HPDE6-E6E7 (cell line): ENCODE measurements around the gene PRDM16.

ENCODE experiments used
- DNase-seq: peaks from one replicate; pipeline ENCODE4 v3.0.0; 2011; ENCODE audit warnings: missing footprints; ENCODE audit errors: extremely low spot score

PRDM16 gene

GRCh38 chr1:3461238-3461933 lies 392.4 kb downstream of the PRDM16 start:
- DNase-seq = no peak

DNA sequence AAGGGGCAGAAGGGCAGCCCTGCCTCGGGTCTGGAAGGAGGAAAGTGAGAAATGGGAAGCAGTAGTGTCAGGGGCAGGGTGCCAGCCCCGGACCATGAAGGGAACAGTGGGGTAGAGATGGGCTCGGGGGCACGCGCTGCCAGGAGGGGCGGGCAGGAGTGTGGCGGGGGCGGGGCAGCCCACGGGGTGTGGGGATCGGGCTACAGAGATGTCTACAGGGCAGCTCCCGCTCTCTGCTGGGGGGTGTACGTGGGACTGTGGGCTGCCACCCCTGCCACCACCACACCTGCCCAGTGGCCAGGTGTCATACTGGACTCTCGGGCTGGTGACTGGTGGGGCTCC lies 392.9 kb downstream of the PRDM16 start:
- DNase-seq = no peak

DNA sequence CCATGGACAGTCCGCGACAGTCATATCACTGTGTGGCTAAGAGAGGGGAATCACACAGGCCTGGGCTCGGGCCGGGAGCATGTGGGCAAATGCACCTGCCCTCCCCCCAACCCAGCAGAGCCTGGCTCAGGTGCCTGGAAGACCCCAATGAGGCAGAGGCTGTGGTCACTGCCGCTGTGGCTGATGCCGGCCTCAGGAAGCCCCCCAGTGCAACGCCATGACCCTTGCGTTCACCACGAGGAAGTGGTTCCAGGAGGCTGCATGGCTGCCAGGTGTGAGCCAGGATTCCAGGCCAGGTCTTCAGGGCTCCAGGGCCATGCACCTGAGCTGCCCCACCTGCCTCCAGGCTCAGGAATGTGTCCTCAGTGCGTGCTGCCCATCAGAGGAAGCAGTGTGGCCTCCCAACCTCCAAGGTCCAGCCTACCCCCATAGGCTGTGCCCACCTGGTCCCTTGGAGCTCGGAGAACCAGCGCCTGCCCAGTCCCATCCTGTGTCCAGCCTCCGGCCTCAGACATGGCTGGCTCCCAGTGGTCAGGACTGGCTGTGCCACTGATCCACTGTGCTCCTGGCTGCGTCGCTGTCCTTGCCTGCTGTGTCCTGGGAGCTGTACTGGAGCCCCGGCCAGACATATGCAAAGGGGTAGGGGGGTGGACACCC lies 393.5 kb downstream of the PRDM16 start:
- DNase-seq = no peak

GRCh38 chr1:3463013-3463385 lies 394.0 kb downstream of the PRDM16 start:
- no peak for DNase-seq

DNA sequence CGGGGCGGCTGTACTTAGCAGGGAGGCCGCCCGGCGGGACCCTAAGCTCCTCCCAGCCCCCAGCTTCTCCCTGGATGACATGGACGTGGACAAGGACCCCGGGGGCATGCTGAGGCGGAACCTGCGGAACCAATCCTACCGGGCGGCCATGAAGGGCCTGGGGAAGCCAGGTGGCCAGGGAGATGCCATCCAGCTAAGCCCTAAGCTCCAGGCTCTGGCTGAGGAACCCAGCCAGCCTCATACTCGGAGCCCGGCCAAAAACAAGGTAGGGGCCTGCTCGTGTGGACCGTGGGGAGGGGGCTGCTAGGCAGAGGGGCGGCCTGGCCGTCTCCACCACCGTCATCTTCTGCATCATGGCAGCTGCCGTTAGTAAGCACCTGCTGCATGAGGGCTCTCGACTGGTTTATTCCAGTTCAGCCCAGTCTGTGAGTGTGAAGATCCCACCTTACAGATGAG lies 394.4 kb downstream of the PRDM16 start:
- DNase-seq = no peak

- no peak for DNase-seq
Observed at GRCh38 chr1:3463891-3464648, 395.1 kb downstream of the PRDM16 start.

DNA sequence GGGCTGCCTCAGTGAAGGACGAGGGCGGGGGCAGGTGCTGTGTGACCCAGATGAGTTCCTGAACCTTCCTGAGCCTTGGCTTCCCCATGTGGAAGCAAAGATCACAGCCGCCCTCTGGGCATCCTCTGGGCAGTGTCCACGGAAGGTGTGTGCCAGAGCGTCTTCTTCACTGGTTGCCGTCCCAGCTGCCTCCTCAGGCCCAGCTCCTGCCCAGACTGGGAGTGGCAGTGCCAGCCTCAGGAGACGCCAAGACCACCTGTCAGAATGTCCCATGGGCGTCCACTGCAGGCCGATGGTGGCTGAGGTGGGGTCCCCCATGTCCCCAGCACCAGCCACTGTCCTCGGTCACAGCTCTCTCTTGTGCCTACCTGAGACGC lies 395.6 kb downstream of the PRDM16 start:
- no peak for DNase-seq

DNA sequence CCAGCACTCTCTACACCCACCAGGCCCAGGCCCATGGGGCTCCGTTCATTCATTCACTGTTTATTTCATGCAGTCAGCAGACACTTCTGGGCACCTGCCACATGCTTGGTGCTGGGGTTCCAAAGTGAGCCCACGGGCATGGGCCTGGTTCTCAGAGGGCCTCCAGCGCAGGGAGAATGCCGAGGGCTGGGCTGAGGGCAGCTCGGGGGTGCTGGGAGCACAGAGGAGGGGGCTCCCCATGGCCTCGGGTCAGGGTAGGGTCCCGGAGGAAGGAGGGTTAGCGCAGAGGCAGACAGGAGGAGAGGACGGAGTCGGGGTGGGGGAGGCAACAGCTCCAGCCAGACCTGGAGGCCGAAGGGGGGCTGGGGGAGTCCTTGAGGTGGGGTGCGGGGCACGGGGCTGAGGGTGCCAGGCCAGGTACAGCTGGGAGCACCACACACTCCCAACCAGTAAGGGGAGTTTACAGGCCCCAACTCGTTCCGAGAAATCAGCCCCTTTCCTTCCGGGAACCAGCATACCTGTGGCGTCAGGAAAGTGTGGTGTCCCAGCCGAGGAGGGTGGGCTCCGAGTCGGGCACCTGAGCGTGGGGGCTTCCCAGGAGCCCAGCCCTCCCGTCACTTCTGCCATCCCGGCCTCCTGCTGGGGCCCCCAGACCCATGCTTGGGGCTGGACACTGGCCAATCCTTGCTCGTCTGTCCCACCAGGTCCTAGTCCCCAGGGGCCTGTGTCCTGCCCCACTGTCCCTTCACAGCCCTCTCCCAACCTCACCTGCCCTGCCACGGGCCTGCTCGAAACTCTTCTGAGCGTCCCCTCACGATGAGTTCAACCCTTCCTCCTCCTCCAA lies 396.3 kb downstream of the PRDM16 start:
- no peak for DNase-seq

DNA sequence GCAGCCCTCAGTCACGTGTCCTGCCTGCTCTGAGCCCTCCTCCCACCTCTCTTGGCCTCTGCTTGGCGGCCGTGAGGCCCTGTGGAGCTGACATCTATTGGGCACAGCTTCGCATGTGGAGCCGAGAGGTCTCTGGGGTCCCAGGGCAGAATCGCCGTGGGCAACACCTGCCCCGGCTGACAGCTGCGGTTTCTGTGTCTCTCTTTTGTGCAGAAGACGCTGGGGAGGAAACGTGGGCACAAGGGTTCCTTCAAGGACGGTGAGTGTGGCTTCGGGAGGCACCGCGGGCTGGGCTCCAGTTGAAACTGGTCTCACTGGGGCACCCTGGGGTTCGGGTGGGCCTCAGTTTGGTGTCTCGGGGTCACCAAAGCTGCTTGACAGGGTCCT lies 396.9 kb downstream of the PRDM16 start:
- DNase-seq = no peak

DNA sequence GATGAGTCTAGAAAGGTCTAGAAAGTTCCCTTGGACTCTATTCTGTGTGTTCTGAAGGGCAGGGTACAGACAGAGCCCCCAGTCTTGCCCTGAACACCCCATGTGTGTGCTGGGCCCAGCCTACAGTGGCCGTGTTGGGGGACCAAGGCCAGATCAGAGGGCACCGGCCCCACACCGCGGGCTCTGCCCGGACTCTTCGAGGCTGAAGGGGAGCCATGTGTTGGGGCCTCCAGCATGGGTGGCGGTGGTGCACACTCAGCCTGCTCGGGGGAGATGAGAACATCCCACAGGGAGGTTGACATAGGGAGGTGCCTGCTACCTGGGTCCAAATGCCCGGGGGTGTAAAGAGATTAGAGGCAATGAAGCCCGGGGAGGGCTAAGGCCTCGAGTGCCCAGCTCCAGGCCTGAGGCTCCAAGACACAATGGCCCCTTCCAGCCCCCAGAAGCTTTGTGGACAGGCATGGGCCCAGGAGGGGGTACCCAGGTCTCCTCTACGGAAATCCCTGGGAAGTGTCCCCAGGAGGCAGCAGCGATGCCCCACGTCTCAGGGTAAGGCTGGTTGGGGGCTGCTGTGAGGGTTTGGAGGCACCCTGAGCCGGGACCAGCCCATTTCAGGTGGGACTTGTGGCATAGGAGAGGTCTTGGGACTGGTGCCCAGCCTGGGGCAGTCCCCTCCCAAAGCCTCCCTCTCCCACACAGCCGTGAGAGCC lies 397.5 kb downstream of the PRDM16 start:
- no peak for DNase-seq

- DNase-seq = no peak
Observed at GRCh38 chr1:3467096-3468036, 398.4 kb downstream of the PRDM16 start.

DNA sequence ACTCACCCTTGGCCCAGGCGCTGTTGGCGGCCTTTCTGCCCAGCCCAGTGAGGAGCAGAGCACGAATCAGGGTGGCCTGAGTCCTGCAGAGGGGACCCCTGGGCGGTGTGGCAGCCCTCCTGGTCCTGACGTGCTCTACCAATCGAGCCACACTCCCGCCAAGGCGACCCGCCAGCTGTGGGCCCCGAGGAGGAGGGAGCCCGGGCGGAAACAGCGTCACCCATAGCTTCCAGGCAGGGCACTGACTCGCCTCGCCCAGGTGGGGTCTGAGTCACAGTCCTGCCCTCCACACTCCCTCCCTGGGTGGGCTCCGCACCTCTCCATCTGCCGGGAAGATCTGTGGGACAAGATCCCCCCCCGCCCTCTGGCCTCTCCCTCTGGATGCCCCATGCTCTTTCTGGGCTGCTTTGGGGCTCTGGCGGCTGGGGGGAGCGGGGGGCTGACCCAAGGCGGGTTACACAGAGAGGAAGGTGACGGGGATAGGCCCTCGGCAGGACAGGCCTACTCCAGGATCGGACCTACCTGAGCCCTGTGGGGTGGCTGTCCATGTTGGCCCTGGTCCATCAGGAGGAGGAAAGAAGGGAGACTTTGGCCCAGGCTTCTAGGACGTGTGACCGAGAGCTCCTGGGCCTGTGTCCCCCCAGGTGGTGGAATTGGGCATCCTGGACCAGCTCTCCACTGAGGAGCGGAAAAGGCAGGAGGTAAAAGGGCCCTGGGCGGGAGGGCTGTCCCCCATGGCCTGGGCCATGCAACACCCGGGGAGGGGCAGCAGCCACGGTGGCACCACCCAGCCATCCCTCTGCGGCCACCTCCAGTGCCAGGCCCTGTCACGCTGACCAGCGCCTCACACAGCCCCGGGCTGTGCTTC lies 399.5 kb downstream of the PRDM16 start:
- no peak for DNase-seq

DNA sequence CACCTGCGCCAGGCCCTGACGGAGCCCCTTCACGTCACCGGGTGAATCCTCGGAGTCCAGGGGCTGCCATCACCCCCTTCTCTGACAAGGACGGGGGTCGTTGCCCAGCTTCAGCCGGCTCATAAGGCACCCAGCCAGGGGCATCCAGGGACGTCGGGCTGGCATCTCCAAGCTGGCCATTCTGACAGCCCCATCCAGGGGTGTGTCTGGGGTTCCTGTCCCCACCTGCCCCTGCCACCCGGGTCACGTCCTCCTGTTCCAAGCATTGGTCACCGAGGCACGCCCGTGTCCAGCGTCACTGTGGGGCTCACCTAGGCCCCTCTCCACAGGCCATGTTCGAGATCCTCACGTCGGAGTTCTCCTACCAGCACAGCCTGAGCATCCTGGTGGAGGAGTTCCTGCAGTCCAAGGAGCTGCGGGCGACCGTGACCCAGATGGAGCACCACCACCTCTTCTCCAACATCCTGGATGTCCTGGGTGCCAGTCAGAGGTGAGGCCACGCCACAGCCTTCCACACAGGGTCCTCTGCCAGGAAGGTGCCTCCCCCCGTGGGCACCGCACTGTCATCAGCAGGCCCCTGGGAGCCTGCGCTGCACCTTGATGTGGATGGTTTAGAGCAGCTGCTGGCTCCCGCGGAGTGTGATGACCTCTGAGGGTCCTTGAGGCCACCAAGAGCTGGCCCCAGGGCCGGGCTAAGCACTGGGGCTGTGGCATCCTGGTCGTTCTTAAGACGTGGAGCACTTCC lies 400.3 kb downstream of the PRDM16 start:
- no peak for DNase-seq

- no peak for DNase-seq
Observed at GRCh38 chr1:3469849-3470649, 401.0 kb downstream of the PRDM16 start.

GRCh38 chr1:3470650-3471355 lies 401.8 kb downstream of the PRDM16 start:
- DNase-seq = no peak

DNA sequence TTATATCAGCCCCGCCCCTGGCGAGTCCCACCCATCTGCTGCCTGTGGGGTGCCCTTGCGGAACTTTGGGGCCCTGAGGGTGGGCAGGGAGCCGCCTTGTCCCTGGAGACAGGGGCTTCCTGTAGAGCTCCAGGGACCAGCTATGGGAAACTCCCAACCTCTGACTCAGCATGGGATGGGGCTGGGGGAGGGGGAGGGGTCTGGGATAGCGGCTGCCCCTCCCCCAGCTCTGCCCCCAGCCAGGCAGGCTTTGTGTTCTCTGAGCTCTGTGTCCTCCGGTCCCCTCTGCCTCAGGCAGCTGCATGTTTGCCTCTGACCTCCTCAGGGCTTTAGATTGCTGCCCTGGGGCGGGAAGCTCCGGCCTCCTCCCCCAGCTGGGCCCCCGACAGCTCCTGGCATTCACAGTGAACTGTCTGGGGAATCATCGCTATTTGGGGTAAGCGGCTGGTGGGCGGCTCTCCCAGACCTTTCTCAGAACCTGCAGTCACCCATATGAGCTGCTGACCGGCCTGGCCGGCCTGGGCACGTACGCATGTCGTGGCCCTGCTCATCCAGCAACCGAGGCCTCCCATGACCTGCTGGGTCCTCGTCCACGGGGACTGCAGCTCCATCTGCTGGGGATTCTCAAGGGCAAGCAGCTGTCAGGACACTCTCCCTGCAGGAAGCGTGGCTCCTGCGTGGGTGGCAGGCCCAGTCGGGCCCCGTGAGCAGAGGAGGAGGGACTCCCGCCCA lies 402.5 kb downstream of the PRDM16 start:
- no peak for DNase-seq
